SU-DHL-6 (cell line): ENCODE data around the gene GNB4.

Experiments used
- CTCF ChIP-seq: fragments of 200-600 bp; sonication (generic); IDR thresholded peaks from one replicate; pipeline ENCODE4 v1.5.1; 2017; ENCODE audit warnings: antibody characterized with exemption, mild to moderate bottlenecking, low read length, moderate library complexity; ENCODE audit not compliant: insufficient read depth, poor library complexity, severe bottlenecking
- EZH2phosphoT487 ChIP-seq: fragments of 200-600 bp; sonication (generic), shearing (Covaris generic); conservative IDR thresholded peaks from 2 replicates; pipeline ENCODE4 v1.6.1; 2018; ENCODE audit warnings: mild to moderate bottlenecking, antibody characterized with exemption, low read length, moderate library complexity, mixed read lengths

- TF ChIP-seq CTCF: no peak
- TF ChIP-seq EZH2phosphoT487: no peak
These were observed 989 bp downstream of the GNB4 start for GRCh38 chr3:179450261-179450701.
